Sigmoid colon (tissue), 7 donors: Measurements from ENCODE around the gene MAP4K4. TPM values are rescaled to one million over a fixed set of nuclear protein-coding genes. Genes with fewer than 3 reads are reported as not detected.

ENCODE experiments used
- DNase-seq: peaks from one replicate; pipeline ENCODE4 v3.0.0-alpha.2; 2019
- H3K27ac ChIP-seq, 4 donors: fragments of 200-600 bp; sonication (generic); one replicate each; pipeline ENCODE4 v1.5.1; 2016 to 2019; ENCODE audit warnings: mild to moderate bottlenecking in 1 of 4
- H3K27me3 ChIP-seq, 3 donors: fragments of 200-600 bp; sonication (generic); one replicate each; pipeline ENCODE4 v1.5.1; 2019; ENCODE audit warnings: mild to moderate bottlenecking in 1 of 3
- H3K36me3 ChIP-seq, 4 donors: fragments of 200-600 bp; sonication (generic); one replicate each; pipeline ENCODE4 v1.5.1; 2016 to 2019
- H3K4me1 ChIP-seq, 4 donors: fragments of 200-600 bp; sonication (generic); one replicate each; pipeline ENCODE4 v1.5.1; 2017 to 2019
- H3K4me3 ChIP-seq, 4 donors: fragments of 200-600 bp; sonication (generic); one replicate each; pipeline ENCODE4 v1.5.1; 2017 to 2019; ENCODE audit warnings: mild to moderate bottlenecking in 2 of 4, moderate library complexity in 1 of 4
- H3K9me3 ChIP-seq, 4 donors: fragments of 200-600 bp in 3 of 4; sonication (generic) in 3 of 4; one replicate each; pipeline versions ENCODE4 v1.5.1 to v1.6.1; 2013 to 2019
- EP300 ChIP-seq, 4 donors: sonication (generic); formaldehyde crosslinking; IDR thresholded peaks; one replicate each; pipeline ENCODE4 v1.6.1; 2017; ENCODE audit warnings: antibody characterized with exemption in 4 of 4
- POLR2A ChIP-seq, 2 donors: fragments of 450-650 bp; IDR thresholded peaks; one replicate each; pipeline ENCODE4 v1.6.1; 2016; ENCODE audit warnings: antibody characterized with exemption in 2 of 2, mild to moderate bottlenecking in 2 of 2, moderate library complexity in 2 of 2
- POLR2AphosphoS5 ChIP-seq, 4 donors: sonication (generic); formaldehyde crosslinking; IDR thresholded peaks; one replicate each; pipeline ENCODE4 v1.6.1; 2017; ENCODE audit warnings: antibody characterized with exemption in 4 of 4
- WGBS, 2 donors: extraction: QIAGEN DNeasy Blood & Tissue Kit; methylation state at CpG; one replicate each; pipeline ENCODE4 v1.1.7; 2013; 5-methylcytosine and 5-hydroxymethylcytosine counted together
- intact Hi-C: fragments of 100-400 bp; cut with DNase I; formaldehyde crosslinking; loops from one replicate; pipeline ENCODE4 v1.15.1; 2023
- polyA plus RNA-seq, 3 donors: library from polyadenylated mRNA; stranded (reverse); fragments of 200-250 nt; gene quantifications; one replicate each; pipeline ENCODE4 v1.2.3, GENCODE V29; 2013
- total RNA-seq, 4 donors: library from RNA; depleted of rRNA; stranded (reverse); fragments of >200 nt; gene quantifications; one replicate each; pipeline ENCODE4 v1.1.0, GENCODE V29; 2016
- TF ChIP-seq, protein P1 (sequence below), 4 experiments: fragments of 450-650 bp in 3 of 4; fragments of 200-600 bp in 1 of 4; IDR thresholded peaks; one replicate each; pipeline ENCODE4 v1.5.1; 2016 to 2019; ENCODE audit warnings: antibody characterized with exemption in 4 of 4, mild to moderate bottlenecking in 3 of 4, moderate library complexity in 2 of 4
- donor health status: healthy with polysubstance abuse.
- donor health status: Bipolar disorder and iron deficiency.
- donor health status: healthy.

MAP4K4 gene
- total and polyA plus RNA-seq, 7 donors, result 8.8 to 62.9 (median 37.2) TPM

DNA sequence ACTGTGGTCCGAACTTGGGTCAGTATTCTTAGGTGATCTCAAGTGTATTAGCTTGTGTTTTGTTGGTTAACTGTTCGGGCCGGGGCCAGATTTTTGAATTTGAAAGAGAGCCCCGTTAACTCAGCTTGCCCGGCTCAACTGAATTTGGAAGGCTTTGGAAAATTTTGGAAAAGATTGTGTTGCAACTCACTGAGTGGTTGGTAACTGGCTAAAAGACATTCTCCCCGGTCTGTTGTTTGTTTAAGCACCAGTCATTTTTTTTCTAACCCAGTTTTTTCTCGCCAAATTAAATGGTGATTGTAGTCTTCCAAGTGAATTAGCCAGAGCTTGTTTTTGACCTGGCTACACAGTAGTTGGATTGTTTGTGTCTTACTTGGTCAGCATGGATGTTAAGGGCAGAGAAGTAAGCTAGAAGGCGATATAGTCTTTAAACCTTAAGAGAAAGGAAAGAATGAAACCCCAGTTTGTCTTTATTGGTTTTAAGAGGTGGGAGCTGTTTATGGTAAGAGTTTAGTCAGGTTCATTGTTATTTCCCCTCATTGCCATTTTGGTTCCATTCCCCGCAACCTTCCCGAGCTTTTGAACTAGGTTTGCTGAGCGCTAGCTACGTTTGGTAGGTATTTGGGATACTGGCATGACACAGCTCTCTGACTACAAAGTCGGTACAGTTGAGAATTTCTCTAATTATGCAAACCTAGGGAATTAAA lies 2.4 kb downstream of the MAP4K4 start:
- WGBS, 2 donors, result 64 to 74% methylated on average over 13 of the region's 13 CpGs
- peak in 1 of 4 donors; percentile 10 for TF ChIP-seq POLR2AphosphoS5 (IDR thresholded peaks at IDR 0.05)
- TF ChIP-seq EP300 (IDR thresholded peaks at IDR 0.05), result no peak
- TF ChIP-seq POLR2A (IDR thresholded peaks at IDR 0.05), result no peak
- TF ChIP-seq, protein P1, sequence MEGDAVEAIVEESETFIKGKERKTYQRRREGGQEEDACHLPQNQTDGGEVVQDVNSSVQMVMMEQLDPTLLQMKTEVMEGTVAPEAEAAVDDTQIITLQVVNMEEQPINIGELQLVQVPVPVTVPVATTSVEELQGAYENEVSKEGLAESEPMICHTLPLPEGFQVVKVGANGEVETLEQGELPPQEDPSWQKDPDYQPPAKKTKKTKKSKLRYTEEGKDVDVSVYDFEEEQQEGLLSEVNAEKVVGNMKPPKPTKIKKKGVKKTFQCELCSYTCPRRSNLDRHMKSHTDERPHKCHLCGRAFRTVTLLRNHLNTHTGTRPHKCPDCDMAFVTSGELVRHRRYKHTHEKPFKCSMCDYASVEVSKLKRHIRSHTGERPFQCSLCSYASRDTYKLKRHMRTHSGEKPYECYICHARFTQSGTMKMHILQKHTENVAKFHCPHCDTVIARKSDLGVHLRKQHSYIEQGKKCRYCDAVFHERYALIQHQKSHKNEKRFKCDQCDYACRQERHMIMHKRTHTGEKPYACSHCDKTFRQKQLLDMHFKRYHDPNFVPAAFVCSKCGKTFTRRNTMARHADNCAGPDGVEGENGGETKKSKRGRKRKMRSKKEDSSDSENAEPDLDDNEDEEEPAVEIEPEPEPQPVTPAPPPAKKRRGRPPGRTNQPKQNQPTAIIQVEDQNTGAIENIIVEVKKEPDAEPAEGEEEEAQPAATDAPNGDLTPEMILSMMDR (IDR thresholded peaks at IDR 0.05), result no peak
- peak overlapping the region; percentile 6 to 90 (median 52) for H3K27ac ChIP-seq
- H3K36me3 ChIP-seq, result no peaks in the 10 kb centered on the region
- H3K9me3 ChIP-seq, result no peaks in the 10 kb centered on the region
- H3K27me3 ChIP-seq, result no peaks in the 10 kb centered on the region
- peak overlapping the region; percentile 50 to 76 (median 68) for H3K4me3 ChIP-seq
- DNase-seq, result no peak
- peaks cover 0 to 65% (median 26%) of the 10 kb centered on the region in 4 donors for H3K4me1 ChIP-seq
- intact Hi-C loops, result loop anchor here (5.0 kb wide), 3 partner anchors 127 to 362 kb away; no protein-coding TSS in a partner anchor

DNA sequence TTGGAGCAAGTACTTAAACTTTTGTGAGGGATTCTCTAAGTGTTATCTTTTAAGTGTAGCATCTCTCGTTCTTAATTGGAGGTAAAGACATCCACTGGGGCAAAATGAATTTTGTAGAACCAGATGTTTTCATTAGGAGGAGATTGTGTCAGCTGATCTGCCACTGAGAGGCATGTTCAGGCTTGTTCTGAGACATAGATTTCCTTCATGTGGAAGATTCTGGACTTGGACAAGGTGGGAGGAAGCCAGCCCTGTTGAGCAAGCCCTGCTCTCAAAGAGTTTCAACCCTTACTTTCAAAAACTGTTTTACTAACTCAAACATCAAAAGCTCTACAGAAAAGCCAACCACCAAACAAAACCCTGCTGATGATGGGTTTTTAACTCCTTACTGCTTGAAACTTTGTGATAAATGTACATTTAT lies 6.5 kb downstream of the MAP4K4 start:
- no peaks in the 10 kb centered on the region for H3K36me3 ChIP-seq
- H3K27ac ChIP-seq, result peak overlapping the region in 1 of 4 donors; percentile 39
- H3K4me1 ChIP-seq, result peaks cover 0 to 75% (median 48%) of the 10 kb centered on the region in 4 donors
- intact Hi-C loops, result no loop called here
- TF ChIP-seq POLR2A (IDR thresholded peaks at IDR 0.05), result no peak
- no peak for TF ChIP-seq EP300 (IDR thresholded peaks at IDR 0.05)
- TF ChIP-seq, protein P1 (IDR thresholded peaks at IDR 0.05), result no peak
- TF ChIP-seq POLR2AphosphoS5 (IDR thresholded peaks at IDR 0.05), result peak in 1 of 4 donors; percentile 8
- WGBS, 2 donors, result 48 to 80% methylated on average over 1 of the region's 1 CpG
- no peak overlapping the region for H3K4me3 ChIP-seq
- H3K9me3 ChIP-seq, result no peaks in the 10 kb centered on the region
- peak; percentile 82 for DNase-seq
- no peaks in the 10 kb centered on the region for H3K27me3 ChIP-seq

DNA sequence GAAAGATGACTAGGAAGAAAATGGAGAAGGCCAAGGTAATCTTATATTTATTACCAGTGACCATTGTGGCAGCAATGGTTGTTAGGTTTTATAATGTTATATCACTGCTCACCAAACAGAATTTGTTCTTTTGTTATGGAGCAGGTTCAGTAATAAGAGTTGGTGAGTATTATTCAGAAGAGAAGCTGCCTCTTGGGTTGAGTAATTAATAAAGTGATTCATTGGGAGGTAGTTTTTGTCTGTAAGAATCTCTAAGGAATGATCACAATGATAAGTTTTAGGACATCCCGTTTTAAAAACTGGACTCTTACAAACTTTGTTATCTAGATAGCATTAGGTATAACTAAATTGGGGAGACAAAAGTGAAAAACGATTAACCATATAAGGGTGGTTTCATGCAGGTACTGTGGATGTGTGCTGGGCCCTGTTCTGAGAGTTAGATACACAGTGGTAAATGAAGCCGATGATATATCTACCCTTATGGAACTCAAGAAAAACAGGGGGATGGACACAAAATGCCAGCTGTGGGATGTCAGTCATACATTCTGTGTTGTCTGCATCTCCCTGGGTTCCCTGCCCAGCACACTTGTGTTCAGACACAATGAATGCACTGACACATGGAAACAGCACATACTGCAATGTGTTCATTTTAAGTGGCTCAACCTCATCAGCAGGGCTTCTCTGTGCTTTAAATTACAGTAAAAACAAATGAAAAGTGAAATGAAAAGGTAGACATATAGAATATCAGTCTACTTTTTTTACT lies 7.5 kb downstream of the MAP4K4 start:
- DNase-seq, result no peak
- Histone ChIP-seq H3K9me3 (no peaks in the 10 kb centered on the region), H3K27me3 (no peaks in the 10 kb centered on the region), H3K4me1 (peaks cover 0 to 76% (median 53%) of the 10 kb centered on the region in 4 donors), H3K4me3 (no peak overlapping the region), H3K27ac (peak overlapping the region in 2 of 4 donors; percentile 3 to 39), H3K36me3 (no peaks in the 10 kb centered on the region)
- TF ChIP-seq POLR2A (IDR thresholded peaks at IDR 0.05), result no peak
- no peak for TF ChIP-seq EP300 (IDR thresholded peaks at IDR 0.05)
- no peak for TF ChIP-seq POLR2AphosphoS5 (IDR thresholded peaks at IDR 0.05)
- TF ChIP-seq, protein P1 (IDR thresholded peaks at IDR 0.05), result no peak
- WGBS, 2 donors, result 75 to 82% methylated on average over 3 of the region's 3 CpGs
- intact Hi-C loops, result no loop called here

DNA sequence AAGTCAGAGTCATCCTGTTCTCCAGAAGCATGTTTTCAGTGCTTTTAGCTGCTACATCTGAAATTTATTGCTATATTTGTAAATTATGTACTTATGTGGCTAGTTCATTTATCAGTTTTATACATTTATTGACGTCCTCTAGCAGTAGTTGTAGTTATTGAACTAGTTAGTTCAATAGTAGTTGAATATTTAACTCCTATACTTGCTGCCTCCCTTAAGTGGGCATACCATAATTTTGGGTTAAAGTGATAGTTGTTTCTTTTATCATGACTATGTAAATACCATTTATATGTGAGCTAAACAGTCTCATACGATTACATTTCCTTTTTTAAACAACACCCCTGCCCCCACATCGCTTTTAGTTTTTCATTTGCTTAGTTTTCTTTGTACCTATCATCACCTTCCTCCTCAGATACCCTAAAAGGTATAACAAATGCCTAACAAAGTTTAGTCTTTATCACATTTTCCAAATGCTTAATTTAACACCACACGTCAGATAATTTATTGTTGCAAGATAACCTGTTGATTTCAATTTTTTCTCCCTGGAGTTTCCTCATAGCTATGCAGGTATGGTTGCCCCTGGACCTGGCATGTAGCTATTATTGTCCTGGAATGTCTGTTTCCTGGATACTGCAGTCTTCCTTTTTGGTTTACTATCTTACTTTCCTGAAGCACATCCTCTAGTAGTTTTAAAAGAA lies 8.8 kb downstream of the MAP4K4 start:
- TF ChIP-seq POLR2AphosphoS5 (IDR thresholded peaks at IDR 0.05) (no peak), POLR2A (IDR thresholded peaks at IDR 0.05) (no peak), EP300 (IDR thresholded peaks at IDR 0.05) (no peak)
- TF ChIP-seq, protein P1 (IDR thresholded peaks at IDR 0.05), result no peak
- Histone ChIP-seq H3K36me3 (no peaks in the 10 kb centered on the region), H3K9me3 (no peaks in the 10 kb centered on the region), H3K27me3 (no peaks in the 10 kb centered on the region), H3K4me3 (no peak overlapping the region), H3K4me1 (peaks cover 0 to 76% (median 55%) of the 10 kb centered on the region in 4 donors), H3K27ac (no peak overlapping the region)
- intact Hi-C loops, result no loop called here
- 57 to 65% methylated on average over 4 of the region's 4 CpGs for WGBS, 2 donors
- no peak for DNase-seq
